Adipocyte (in vitro differentiated cells): ENCODE results near the gene ADAM12.
A peak's percentile ranks its signal among the peaks of the same experiment; 100 is the strongest.
"Not testable (repeated sequence)": the region's sequence is repeated elsewhere in the genome, so short reads cannot be mapped to it uniquely, and the experiment has no call there.

Source experiments
- DNase-seq: peaks from one replicate; pipeline ENCODE4 v3.0.0-alpha.2; 2015; ENCODE audit warnings: low read depth
- H3K27me3 ChIP-seq: replicated peaks from 2 replicates; pipeline ENCODE4 v1.7.0; 2013; ENCODE audit warnings: mild to moderate bottlenecking, low read length, moderate library complexity; ENCODE audit not compliant: control insufficient read depth, insufficient read depth
- H3K36me3 ChIP-seq: 2 replicates; pipeline ENCODE4 v1.7.0; 2013; ENCODE audit warnings: low read length, mild to moderate bottlenecking, moderate library complexity; ENCODE audit not compliant: control insufficient read depth, insufficient read depth, severe bottlenecking
- H3K4me1 ChIP-seq: 2 replicates; pipeline ENCODE4 v1.7.0; 2013; ENCODE audit warnings: mild to moderate bottlenecking, low read length, moderate library complexity; ENCODE audit not compliant: control insufficient read depth, insufficient read depth
- H3K4me3 ChIP-seq: 2 replicates; pipeline ENCODE4 v1.7.0; 2013; ENCODE audit warnings: mild to moderate bottlenecking, low read length, moderate library complexity
- H3K9ac ChIP-seq: 2 replicates; pipeline ENCODE4 v1.7.0; 2013; ENCODE audit warnings: mild to moderate bottlenecking, low read length, moderate library complexity
- H3K9me3 ChIP-seq: 2 replicates; pipeline ENCODE4 v1.7.0; 2013; ENCODE audit warnings: mild to moderate bottlenecking, low read length, moderate library complexity; ENCODE audit not compliant: control insufficient read depth

The ADAM12 gene

GRCh38 chr10:126369125-126369710 lies 19.1 kb downstream of the ADAM12 start:
- H3K9me3 ChIP-seq = no peaks in the 10 kb centered on the region
- no peak overlapping the region for H3K4me3 ChIP-seq
- peaks cover 23% of the 10 kb centered on the region for H3K4me1 ChIP-seq
- DNase-seq = no peak
- H3K36me3 ChIP-seq = peaks cover 5% of the 10 kb centered on the region
- no peak overlapping the region for H3K9ac ChIP-seq
- no peaks in the 10 kb centered on the region for H3K27me3 ChIP-seq

- Histone ChIP-seq H3K4me3 (no peak overlapping the region), H3K4me1 (no peaks in the 10 kb centered on the region), H3K27me3 (no peaks in the 10 kb centered on the region), H3K36me3 (peaks cover 5% of the 10 kb centered on the region), H3K9me3 (peaks cover 9% of the 10 kb centered on the region), H3K9ac (no peak overlapping the region)
- no peak for DNase-seq
Measured at GRCh38 chr10:126357169-126357568, 31.1 kb downstream of the ADAM12 start.

- H3K9ac ChIP-seq = no peak overlapping the region
- peaks cover 10% of the 10 kb centered on the region for H3K4me1 ChIP-seq
- H3K27me3 ChIP-seq = no peaks in the 10 kb centered on the region
- H3K9me3 ChIP-seq = peaks cover 9% of the 10 kb centered on the region
- H3K4me3 ChIP-seq = no peak overlapping the region
- no peak for DNase-seq
- H3K36me3 ChIP-seq = peaks cover 5% of the 10 kb centered on the region
Measured at GRCh38 chr10:126353666-126354065, 34.6 kb downstream of the ADAM12 start.

- Histone ChIP-seq H3K4me3 (no peak overlapping the region), H3K9ac (no peak overlapping the region), H3K9me3 (peaks cover 9% of the 10 kb centered on the region), H3K36me3 (peaks cover 5% of the 10 kb centered on the region), H3K4me1 (peaks cover 10% of the 10 kb centered on the region), H3K27me3 (no peaks in the 10 kb centered on the region)
- DNase-seq = no peak
Measured at GRCh38 chr10:126352453-126352852, 35.8 kb downstream of the ADAM12 start.

DNA sequence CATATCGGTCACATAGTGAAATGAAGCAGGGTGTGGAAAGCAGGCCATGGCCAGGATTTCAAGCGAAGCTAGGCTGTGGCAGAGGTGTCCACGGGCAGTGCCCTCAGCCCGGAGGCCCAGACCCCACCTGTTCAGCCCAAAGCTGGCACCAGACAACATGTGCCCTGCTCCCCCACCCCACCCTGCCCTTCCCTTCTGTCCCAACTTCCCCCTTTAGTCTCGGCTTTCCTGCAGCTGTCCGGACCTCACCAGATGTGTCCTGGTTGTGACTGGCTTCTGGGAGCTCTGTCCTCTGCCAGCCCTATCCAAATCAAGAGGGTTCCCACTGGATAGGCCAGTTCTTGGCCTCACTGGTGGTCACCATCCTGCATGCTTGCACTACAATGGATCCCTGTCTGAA lies 37.3 kb downstream of the ADAM12 start:
- H3K4me1 ChIP-seq = peaks cover 10% of the 10 kb centered on the region
- no peaks in the 10 kb centered on the region for H3K9me3 ChIP-seq
- no peaks in the 10 kb centered on the region for H3K36me3 ChIP-seq
- no peak for DNase-seq
- H3K27me3 ChIP-seq = no peaks in the 10 kb centered on the region
- no peak overlapping the region for H3K4me3 ChIP-seq
- H3K9ac ChIP-seq = no peak overlapping the region

GRCh38 chr10:126350216-126350992 lies 37.9 kb downstream of the ADAM12 start:
- Histone ChIP-seq H3K27me3 (no peaks in the 10 kb centered on the region), H3K4me3 (no peak overlapping the region), H3K9me3 (no peaks in the 10 kb centered on the region), H3K36me3 (no peaks in the 10 kb centered on the region), H3K4me1 (peaks cover 10% of the 10 kb centered on the region), H3K9ac (no peak overlapping the region)
- DNase-seq = peak; percentile 62

DNA sequence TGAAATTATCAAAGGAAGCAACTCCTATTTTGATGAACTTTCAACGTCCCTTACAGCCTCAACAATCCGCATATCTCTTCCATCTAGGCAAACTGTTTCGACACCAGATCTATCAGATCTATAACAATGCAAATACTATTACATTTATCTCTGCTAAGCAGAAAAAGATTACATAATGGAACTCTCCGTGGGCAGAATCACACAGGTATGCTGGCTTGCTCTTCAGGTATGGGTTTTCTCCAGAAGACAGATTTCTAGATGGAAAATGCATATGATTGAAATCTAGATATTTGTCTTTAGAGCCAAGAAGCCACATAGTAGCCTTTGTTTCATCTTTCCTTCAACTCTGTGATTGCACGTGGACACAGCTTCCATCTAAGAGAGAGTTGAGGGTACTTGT lies 38.6 kb downstream of the ADAM12 start:
- Histone ChIP-seq H3K27me3 (no peaks in the 10 kb centered on the region), H3K9me3 (no peaks in the 10 kb centered on the region), H3K4me1 (peaks cover 10% of the 10 kb centered on the region), H3K4me3 (no peak overlapping the region), H3K36me3 (no peaks in the 10 kb centered on the region), H3K9ac (no peak overlapping the region)
- DNase-seq = no peak

- no peaks in the 10 kb centered on the region for H3K36me3 ChIP-seq
- H3K27me3 ChIP-seq = no peaks in the 10 kb centered on the region
- H3K4me3 ChIP-seq = no peak overlapping the region
- no peak overlapping the region for H3K9ac ChIP-seq
- H3K4me1 ChIP-seq = peaks cover 10% of the 10 kb centered on the region
- DNase-seq = no peak
- H3K9me3 ChIP-seq = no peaks in the 10 kb centered on the region
Measured at GRCh38 chr10:126349101-126349500, 39.2 kb downstream of the ADAM12 start.

GRCh38 chr10:126343496-126343895 lies 44.8 kb downstream of the ADAM12 start:
- not testable (repeated sequence) for H3K4me3 ChIP-seq, H3K4me1 ChIP-seq, H3K9ac ChIP-seq, DNase-seq, H3K27me3 ChIP-seq, H3K9me3 ChIP-seq, H3K36me3 ChIP-seq

DNA sequence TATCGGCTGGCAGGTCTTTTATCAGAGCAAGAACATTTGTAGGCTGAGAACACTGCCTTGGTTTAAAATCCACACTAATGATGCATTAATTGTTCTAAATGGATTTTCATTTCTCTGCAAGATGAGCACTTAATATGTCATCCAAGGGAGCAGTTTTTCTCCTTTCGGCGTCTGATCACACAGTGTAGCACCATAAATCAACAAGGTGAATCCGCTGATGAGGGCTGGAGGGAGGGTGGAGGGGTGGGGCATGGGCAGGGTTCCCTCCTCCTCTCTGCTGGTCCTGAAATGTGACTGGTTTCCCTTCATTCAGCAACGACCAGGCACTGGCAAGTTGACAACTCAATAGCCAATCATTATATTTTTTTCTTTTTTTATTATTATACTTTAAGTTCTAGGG lies 45.6 kb downstream of the ADAM12 start:
- DNase-seq = no peak
- no peaks in the 10 kb centered on the region for H3K4me1 ChIP-seq

DNA sequence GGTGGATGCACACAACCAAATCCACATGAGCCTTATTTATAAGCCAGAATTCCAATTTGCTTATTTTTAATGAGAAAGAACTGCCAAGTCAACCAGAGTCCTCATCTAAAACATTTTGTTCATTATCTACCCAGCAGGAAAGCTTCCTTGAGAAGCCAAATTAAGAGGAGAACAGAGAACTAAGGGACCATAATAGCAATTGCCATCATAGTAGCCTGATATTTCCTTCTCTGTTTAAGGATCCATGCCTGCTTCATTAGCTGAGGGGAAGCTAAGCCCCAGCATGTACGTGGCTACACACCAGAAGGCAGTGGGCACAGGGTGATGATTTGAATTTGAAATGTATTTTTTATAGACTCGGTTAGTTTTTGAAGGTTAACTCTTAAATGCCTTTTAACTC lies 46.8 kb downstream of the ADAM12 start:
- Histone ChIP-seq H3K9ac (no peak overlapping the region), H3K4me3 (no peak overlapping the region)

More for the DNA sequence above, 45.6 kb downstream of the ADAM12 start:
- Histone ChIP-seq H3K36me3 (no peaks in the 10 kb centered on the region), H3K4me3 (no peak overlapping the region), H3K9ac (no peak overlapping the region), H3K9me3 (no peaks in the 10 kb centered on the region), H3K27me3 (no peaks in the 10 kb centered on the region)

More for the DNA sequence above, 46.8 kb downstream of the ADAM12 start:
- H3K4me1 ChIP-seq = no peaks in the 10 kb centered on the region
- H3K36me3 ChIP-seq = peaks cover 6% of the 10 kb centered on the region
- H3K27me3 ChIP-seq = no peaks in the 10 kb centered on the region
- no peak for DNase-seq
- H3K9me3 ChIP-seq = no peaks in the 10 kb centered on the region
